Tibial nerve (tissue), 3 donors: ENCODE measurements around the gene APAF1.

ENCODE experiments used
- EP300 ChIP-seq, 2 donors: sonication (generic); formaldehyde crosslinking; IDR thresholded peaks; one replicate each; pipeline ENCODE4 v1.6.1; 2017; ENCODE audit warnings: antibody characterized with exemption in 2 of 2, mild to moderate bottlenecking in 1 of 2
- POLR2A ChIP-seq, 2 donors: fragments of 450-650 bp; IDR thresholded peaks; one replicate each; pipeline ENCODE4 v1.6.1; 2017; ENCODE audit warnings: antibody characterized with exemption in 2 of 2, mild to moderate bottlenecking in 2 of 2, moderate library complexity in 2 of 2

DNA sequence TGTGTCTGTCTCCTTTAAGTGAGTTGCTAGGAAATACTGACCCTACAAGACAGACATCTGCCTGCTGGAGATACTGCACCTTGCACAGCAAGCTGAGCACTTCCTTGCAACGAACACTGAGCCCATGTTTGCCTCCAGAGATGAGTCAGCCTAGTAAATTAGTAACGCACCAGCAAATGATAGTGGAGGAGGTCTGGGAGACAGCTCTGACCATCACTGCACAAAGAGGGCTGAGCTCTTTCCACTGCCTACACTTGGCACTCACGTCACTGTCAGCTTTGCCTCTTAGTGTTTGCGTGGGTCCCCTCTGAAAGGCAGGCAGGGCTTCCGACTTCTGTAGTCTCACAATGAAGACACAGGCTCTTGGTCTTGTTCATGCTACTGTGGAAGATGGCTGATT is 109.0 kb downstream of the APAF1 start:
- TF ChIP-seq EP300 (IDR thresholded peaks at IDR 0.05): no peak
- no peak for TF ChIP-seq POLR2A (IDR thresholded peaks at IDR 0.05)
